ENCODE data around the gene FREY1.

FREY1 gene

DNA sequence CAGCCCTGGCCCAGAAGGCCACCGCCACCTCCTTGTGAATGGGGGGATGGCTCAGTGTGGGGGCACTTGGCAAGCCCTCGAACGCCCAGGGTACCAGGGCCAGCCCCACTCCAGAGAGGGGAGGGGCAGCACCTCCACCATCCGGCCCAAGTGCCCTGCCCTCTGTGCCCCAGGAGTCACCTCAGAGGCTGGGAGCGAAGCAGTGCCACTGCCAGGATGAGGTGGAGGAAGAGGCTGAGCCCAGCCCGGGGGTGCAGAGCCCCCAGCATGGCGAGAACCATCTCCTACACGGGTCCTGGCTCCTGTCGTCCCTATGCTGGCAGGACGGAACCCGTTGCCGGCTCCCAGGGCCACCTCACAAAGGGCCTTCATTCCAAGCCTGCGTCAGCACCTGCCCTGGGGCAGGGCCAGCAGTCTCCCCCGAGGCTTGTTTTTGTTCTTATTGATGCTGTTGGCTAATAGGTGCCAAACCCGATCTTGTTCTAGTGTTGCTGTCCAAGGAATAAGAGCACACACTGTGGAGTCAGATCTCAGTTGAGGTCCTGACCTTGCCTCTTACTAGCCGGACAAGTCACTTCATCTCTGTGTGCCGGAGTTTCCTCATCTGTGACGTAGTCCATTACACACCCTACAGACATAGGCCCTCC is at the start of gene FREY1:
Gene FREY1, minus strand, starts transcription at position 307 of the 647 bp plus-strand sequence. Its CDS starts 26 bp downstream, at position 281.
- no peak for DNase-seq (ENCODE audit: low read depth in 2 of 2)

GRCh38 chr11:45949992-45950407 is 42.9 kb upstream of the FREY1 start:
- DNase-seq (ENCODE audit: low read depth in 2 of 2) = no peak

DNA sequence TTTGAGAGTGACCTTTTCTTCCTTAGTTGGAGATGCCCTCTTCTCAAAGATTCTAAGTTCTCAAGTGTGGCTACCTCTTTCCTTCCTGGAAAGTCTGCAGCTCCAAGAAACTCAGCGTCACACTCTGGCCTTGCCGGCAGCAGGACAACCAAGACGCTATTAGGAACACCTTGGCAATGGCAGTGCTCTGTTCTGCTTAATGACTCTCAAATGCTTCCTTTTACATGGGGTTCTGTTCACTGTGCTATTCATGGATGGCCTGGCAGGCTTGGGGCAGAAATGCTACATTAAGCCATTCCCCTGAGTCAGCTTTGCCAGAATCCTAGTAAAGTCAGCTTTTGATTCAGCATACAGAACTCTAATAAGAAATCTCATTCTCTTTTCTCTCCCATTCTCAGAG is 41.3 kb upstream of the FREY1 start:
- no peak for DNase-seq (ENCODE audit: low read depth in 2 of 2)

DNA sequence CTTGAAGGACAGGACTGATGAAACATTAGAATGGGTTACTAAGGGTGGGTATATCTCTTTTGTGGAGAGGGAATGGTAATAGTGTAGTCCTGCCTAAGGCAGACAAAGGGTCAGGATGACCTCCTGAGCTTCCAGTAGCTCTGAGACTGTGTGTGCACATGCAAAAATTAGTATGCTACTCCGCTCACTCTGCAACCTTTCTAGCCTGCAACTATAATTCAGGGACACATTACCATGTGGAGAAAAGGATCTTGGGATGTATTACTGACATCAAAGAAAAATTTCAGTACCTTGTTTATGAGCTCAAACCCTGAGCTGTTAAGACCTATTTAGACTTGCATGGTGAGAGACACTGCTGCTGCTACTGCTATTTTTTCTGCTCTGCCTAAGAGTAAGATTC is 40.8 kb upstream of the FREY1 start:
- no peak for DNase-seq (ENCODE audit: low read depth in 2 of 2)

DNA sequence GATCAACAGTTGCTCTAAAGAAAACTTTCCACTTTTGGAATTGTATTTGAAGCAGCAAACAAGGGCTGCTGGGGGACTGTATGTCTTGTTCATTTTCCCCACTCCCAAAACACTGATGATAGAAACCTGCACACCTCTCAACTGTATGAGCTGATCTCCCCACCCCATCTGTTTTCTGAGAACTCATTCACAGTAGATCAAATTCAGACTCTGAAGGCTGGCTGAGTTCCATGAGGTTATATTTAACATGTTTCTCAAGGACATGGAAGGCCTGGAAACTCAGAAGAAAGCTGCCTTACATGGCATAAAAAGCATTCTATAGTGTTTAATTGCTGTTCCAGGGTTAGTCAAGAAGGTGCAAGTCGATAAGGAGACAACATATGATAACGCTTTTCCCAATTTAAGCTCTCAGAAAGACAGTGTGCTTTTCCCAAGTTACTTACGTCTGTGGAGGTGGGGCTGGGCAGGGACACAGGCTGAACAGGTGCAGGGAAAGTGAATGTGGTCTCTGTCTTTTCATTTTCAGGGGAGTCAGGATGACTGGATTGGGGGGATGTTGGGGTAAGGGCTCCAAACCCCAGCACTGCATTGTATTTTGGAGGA is 38.4 kb upstream of the FREY1 start:
- no peak for DNase-seq (ENCODE audit: low read depth in 2 of 2)

GRCh38 chr11:45942381-45942780 is 35.3 kb upstream of the FREY1 start:
- no peak for DNase-seq (ENCODE audit: low read depth in 2 of 2)

DNA sequence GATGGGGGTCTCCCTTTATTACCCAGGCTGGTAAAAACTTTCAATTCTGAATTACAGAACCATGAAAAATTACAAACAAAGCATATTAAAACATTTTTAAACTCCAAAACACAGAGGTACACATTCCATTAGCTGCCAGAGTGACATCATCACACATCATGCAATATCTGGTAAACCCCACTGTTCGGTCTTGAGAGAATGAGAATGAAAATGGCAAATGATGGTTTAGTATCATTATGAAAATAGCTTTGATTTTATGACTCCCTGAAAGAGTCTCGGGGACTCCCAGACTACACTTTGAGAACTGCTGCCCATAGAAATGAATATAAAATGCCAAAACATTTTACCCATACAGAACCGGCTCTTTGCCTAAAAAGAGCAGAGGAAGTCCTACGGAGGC is 34.2 kb upstream of the FREY1 start:
- no peak for DNase-seq (ENCODE audit: low read depth in 2 of 2)

- DNase-seq (ENCODE audit: low read depth in 2 of 2) = no peak
Observed at GRCh38 chr11:45939836-45940235, 32.8 kb upstream of the FREY1 start.

DNA sequence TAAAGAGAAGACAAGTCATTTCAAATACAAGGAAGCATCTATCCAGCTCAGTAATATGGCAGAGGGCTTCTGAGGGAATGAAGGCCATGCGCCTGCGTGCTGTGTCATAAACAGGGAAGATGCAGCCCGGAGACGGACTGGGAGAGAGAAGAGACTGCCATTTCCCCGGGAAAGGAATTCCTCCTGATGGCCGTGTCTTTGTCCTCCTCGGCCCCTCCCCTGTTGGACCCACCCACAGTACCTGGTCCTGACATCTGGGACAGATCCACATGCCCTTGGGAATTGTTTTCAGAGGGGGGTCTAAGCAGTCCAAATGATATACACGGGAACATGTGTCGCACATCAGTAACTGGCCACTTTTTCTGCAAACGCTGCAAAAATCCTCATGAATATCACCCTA is 30.8 kb upstream of the FREY1 start:
- no peak for DNase-seq (ENCODE audit: low read depth in 2 of 2)

- no peak for DNase-seq (ENCODE audit: low read depth in 2 of 2)
Observed at GRCh38 chr11:45936511-45937054, 29.5 kb upstream of the FREY1 start.

DNA sequence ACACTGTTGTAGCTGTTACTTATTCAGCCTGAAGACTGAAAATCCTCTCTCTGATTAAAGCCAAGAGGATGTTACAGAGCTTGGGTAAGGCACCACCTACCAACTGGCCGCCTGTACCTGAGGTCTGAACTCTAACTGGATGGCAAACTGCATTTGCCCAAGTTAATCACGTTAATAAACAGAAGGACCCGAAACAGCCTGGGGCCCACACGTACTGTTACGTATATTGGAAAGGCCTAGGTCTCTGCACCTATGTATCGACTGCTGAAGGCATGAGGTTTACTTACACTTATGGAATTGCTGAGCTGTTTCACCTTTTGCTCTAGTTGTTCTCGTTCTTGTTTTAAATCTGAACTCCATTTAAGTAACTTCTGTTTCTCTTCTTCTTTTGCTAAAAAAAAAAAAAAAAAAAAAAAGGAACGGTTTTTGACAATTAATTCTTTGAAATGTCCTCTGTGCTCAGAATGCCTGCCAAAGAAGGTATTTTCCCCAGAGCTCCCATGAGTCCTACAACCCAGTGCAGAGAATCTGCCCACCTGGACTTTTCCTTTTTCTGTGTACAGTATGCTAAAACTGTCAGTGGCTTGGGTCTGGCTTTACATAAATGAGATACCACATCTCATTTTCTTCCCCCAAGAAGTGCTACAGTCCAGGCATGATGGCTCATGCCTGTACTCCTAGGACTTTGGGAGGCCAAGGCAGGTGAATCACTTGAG is 28.4 kb upstream of the FREY1 start:
- DNase-seq (ENCODE audit: low read depth in 2 of 2) = no peak

GRCh38 chr11:45934580-45935318 is 27.7 kb upstream of the FREY1 start:
- no peak for DNase-seq (ENCODE audit: low read depth in 2 of 2)

DNA sequence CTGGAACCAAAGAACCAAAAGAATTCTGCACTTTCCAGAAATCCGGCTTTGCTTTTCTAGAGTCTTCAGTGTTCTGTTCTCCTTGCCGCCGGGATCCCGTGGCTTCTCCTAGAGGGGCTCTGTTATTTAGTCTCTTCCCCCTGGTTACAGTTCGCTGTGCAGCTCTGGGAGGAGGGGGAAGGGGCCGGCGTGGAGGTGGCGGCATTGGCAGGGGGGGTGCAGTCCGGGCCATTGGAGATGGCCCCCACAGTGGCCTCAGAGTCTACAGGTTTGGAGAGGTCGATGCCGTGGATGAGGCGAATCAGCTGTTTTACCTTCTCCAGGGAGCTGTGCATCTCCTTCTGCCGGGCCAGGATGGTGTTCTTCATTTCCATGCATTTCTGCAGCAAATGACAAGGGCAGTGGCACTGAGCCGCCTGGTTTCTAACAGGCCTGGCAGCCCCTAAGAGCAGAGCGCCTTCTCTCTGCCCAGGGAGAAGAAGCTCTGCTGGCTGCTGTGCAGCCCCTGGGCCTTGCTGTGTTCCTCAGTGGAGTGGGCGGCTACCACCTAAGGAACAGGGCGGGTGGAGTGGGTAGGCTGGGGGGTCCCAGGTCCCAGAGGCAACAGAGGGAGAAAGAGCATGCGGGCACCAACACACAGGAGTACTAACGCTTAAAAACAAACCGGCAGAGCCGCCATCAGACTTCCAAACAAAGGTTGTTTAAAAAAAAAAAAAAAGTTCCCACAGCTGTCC is 26.9 kb upstream of the FREY1 start:
- DNase-seq (ENCODE audit: low read depth in 2 of 2) = no peak

DNA sequence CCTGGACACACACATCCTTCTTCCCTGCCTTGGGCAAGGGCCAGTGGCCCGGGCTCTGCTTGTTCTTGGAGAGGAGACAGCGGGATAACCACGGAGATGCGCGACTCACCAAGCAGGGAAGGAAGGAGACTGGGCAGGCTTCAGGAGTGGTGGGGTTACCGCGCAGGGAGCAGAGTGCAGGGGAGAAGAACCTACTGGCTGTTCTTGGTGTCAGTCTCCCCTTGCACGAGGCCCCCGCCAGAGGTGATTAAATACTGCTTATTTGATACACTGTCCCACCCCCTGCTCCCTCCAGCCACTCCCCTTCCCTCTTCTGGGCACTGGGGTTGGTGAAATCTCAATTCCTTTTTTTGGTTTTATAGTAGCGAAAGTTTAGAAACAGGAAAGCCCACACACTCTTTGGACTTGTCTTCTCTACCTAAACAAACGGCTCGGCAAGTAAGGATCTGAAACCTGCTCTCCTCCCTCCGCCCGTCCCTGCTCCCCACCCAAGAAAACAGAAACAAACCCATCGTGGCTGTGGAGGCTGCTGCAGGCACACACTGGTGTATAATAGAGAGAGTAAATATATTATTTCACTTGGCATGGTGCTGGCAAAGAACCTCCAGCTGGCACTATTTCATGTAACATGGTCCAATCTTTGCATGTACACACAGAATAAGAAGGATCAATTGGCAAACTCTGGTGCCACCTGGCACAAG is 26.2 kb upstream of the FREY1 start:
- no peak for DNase-seq (ENCODE audit: low read depth in 2 of 2)

GRCh38 chr11:45932217-45932616 is 25.1 kb upstream of the FREY1 start:
- no peak for DNase-seq (ENCODE audit: low read depth in 2 of 2)

GRCh38 chr11:45931739-45932138 is 24.7 kb upstream of the FREY1 start:
- DNase-seq (ENCODE audit: low read depth in 2 of 2) = no peak

GRCh38 chr11:45930951-45931570 is 24.0 kb upstream of the FREY1 start:
- no peak for DNase-seq (ENCODE audit: low read depth in 2 of 2)

DNA sequence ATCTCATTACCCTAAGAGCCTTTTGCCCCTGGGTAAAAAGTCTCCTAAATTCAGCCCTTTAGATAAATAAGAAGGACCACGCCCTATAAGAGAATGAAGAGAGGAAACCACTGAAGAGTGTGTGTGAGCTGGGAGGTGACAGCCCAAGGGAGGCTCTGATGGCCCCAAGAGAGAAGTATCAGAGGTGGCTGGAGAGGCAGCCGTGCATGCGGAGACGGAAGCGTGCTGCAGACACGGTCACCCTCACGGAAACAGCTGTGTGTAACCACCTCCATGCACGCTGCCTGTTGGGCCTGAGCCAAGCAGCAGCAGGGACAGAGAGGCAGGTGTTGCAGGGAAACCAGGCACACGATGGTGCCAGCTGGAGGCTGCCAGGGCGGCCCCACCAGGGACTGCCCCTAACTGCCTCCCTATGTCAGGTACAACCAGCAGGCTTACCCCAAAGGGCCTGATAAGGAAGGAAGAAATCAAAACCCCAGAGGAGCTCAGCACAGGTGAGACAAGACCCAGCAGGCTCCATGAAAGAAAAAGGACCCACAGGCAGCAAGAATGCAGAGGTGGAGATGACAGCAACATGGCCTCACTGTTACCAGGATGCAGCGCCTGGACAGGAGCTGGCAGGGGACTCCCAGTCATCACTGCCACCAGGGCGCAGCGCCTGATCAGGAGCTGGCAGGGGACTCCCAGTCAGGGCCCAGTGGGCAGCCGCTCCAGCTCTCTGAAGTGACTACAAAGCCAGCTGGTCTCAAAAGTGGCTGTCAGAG is 23.1 kb upstream of the FREY1 start:
- DNase-seq (ENCODE audit: low read depth in 2 of 2) = no peak

DNA sequence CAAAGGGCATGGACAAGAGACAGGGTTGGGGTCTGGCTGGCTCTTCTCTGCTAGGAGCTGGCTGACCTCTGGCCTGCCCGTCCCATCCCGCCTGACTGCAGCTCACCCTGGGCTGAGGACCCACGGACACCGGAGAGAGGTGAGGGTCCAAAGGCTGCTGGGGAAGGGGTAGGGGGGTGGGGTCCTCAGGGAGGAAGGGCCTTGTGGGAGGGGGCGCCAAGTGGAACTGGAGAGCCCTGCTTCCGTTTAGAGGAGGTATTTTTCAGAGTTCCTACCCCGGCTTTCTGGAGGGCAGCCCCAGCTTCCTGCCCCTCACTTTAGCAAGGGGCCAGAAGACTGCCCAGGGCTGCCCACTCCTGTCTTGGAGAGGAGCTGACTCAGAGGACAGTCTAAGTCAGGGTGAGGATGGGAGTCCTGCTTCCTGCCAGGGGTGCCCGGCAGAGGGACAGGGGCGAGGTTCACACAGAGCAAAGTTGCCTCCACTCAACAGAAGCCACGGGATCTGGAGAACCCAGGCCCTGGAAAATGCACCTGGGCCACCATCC is 22.5 kb upstream of the FREY1 start:
- no peak for DNase-seq (ENCODE audit: low read depth in 2 of 2)

Measured in stimulated activated CD8-positive, alpha-beta memory T cell treated with anti-CD3 and anti-CD28 coated beads, Interleukin-2, amount 100 ng/mL, for 48 hours (primary cell).